Epithelial cell of esophagus (primary cell): ENCODE data around the gene ATP8B4.

Source experiments
- DNase-seq: peaks from one replicate; pipeline ENCODE4 v3.0.0; 2010; ENCODE audit warnings: low read depth
- H3K4me3 ChIP-seq: 2 replicates; pipeline ENCODE4 v1.5.1; 2011; ENCODE audit warnings: mild to moderate bottlenecking, low read length, control low read depth
- TF ChIP-seq, protein P1 (sequence below): IDR thresholded peaks from 2 replicates; pipeline ENCODE4 v1.5.1; 2011; ENCODE audit warnings: low read depth, mild to moderate bottlenecking, low read length, control low read depth, inconsistent platforms; ENCODE audit not compliant: insufficient read depth; ENCODE audit errors: missing control alignments

ATP8B4 gene

GRCh38 chr15:50024281-50024680 is 94.8 kb downstream of the ATP8B4 start:
- no peak overlapping the region for H3K4me3 ChIP-seq
- no peak for DNase-seq
- TF ChIP-seq, protein P1, sequence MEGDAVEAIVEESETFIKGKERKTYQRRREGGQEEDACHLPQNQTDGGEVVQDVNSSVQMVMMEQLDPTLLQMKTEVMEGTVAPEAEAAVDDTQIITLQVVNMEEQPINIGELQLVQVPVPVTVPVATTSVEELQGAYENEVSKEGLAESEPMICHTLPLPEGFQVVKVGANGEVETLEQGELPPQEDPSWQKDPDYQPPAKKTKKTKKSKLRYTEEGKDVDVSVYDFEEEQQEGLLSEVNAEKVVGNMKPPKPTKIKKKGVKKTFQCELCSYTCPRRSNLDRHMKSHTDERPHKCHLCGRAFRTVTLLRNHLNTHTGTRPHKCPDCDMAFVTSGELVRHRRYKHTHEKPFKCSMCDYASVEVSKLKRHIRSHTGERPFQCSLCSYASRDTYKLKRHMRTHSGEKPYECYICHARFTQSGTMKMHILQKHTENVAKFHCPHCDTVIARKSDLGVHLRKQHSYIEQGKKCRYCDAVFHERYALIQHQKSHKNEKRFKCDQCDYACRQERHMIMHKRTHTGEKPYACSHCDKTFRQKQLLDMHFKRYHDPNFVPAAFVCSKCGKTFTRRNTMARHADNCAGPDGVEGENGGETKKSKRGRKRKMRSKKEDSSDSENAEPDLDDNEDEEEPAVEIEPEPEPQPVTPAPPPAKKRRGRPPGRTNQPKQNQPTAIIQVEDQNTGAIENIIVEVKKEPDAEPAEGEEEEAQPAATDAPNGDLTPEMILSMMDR, result no peak

DNA sequence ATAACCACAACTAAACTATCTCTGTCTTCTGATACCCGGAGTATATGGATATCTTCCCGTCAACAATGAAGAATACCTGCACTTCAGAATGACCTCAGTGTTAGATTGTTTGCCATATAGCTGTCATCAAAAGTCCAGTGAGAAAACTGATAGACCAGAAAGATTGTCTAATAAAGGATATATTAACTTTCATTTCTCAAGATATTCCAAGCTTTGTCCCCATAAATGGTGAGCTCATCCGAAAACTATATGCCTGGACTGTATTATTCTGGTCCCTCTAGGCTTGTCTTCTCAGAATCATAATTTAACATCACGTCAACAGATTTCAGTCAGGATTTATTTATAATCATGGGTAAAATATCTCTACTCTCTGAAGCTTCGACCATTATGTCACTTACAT is 100.5 kb downstream of the ATP8B4 start:
- TF ChIP-seq, protein P1, result no peak
- H3K4me3 ChIP-seq, result no peak overlapping the region
- DNase-seq, result no peak

DNA sequence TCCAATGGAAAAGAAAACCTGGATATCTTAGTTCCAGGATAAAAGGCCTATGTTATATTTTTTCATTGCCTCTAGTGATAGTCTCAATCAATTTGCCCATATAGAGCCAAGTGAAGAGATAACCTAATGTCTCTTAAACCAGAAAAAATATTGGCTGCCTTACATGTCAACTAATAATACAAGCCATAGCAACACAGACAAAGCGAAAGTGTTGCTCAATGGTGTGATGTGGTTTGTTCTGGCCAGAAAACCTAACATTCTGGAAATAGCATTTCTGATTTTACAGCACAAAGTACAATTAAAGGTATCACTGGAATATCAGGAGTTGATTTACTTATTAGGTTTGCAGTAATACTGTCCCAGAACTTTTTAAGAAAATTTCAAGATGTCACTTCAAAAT is 101.5 kb downstream of the ATP8B4 start:
- TF ChIP-seq, protein P1, result no peak
- no peak overlapping the region for H3K4me3 ChIP-seq
- peak; percentile 2 for DNase-seq

DNA sequence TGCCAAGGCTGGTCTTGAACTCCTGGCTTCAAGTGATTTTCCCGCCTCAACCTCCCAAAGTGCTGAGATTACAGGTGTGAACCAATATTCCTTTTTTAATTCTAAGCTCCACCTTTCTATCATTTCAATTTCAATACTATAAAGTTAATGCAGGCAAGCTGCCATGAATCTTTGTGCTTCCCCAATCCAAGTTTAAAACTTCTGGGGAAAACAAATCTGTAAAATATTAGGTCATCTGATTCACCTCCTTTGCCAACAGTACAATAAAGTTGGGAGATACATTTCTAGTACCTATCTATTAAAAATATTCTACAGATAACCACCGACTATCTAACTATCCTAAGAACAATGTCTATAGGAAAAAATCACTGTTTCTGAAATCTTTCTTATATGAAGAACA is 102.1 kb downstream of the ATP8B4 start:
- no peak for DNase-seq
- no peak overlapping the region for H3K4me3 ChIP-seq
- TF ChIP-seq, protein P1, result no peak

GRCh38 chr15:50012790-50013189 is 106.2 kb downstream of the ATP8B4 start:
- no peak overlapping the region for H3K4me3 ChIP-seq
- TF ChIP-seq, protein P1, result no peak
- no peak for DNase-seq

GRCh38 chr15:50009634-50010033 is 109.4 kb downstream of the ATP8B4 start:
- TF ChIP-seq, protein P1, result no peak
- H3K4me3 ChIP-seq, result no peak overlapping the region
- DNase-seq, result no peak

- peak; percentile 85 for DNase-seq
- H3K4me3 ChIP-seq, result no peak overlapping the region
- TF ChIP-seq, protein P1, result peak; percentile 76
Measured at GRCh38 chr15:50003786-50004334, 115.2 kb downstream of the ATP8B4 start.
